ENCODE measurements around the gene TRIP10. TPM values are rescaled to one million over a fixed set of nuclear protein-coding genes. Genes with fewer than 3 reads are reported as not detected.
A peak's percentile ranks its signal among the peaks of the same experiment; 100 is the strongest.

TRIP10 gene
- total and polyA plus RNA-seq, 10 donors: 17.2 to 58.2 (median 34.1) TPM

DNA sequence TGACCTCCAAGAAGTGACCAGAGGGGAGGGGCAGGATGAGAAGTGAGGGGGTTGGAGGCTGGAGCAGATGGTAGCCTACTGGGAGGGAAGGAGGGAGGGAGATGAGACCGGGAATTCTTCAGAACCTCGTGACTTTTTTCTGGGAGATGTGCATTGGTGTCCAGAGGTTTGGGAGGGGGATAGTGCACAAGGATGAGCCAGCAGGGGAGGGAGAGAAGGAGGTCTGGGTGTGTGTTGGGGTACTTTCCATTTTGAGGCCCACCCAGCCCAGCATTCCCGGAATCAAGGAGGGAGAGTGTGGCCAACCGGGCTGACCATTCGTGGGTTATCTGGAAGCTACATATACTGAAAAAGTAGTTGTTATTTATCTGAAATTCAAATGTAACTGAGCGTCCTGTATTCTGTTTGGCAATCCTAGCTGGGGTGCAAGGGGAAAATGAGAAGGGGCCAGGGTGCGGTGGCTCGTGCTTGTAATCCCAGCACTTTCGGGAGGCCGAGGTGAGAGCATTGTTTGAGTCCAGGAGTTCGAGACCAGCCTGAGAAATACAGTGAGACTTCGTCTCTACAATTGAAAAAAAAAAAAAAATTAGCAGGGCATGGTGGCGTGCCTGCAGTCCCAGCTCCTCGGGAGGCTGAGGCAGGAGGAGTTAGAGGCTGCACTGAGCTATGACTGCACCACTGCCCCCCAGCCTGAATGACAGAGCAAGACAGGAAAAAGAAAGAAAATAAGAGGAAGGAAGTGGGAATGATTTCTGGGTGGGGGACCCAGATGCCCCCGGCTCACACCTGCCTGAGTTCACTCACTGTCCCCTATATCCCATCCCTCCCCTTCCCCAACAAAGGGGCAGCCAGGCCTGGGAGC is 14.6 kb upstream of the TRIP10 start:
- no peak overlapping the region for H3K4me3 ChIP-seq
- H3K27ac ChIP-seq: no peak overlapping the region
- H3K9me3 ChIP-seq: no peaks in the 10 kb centered on the region
- H3K36me3 ChIP-seq: peaks cover 0 to 5% (median under 1%) of the 10 kb centered on the region in 6 donors
- WGBS, 5 donors: 76 to 83% (median 80%) methylated on average over 15 of the region's 15 CpGs
- intact Hi-C loops (cut with DNase I; ENCODE audit: low total_unique reads): loop anchor here (10.0 kb wide), 1 partner anchor 80 kb away; no protein-coding TSS in a partner anchor
- H3K27me3 ChIP-seq (replicated peaks in 1 of 7): no peaks in the 10 kb centered on the region
- TF ChIP-seq POLR2A (IDR thresholded peaks at IDR 0.05) (no peak), POLR2AphosphoS5 (IDR thresholded peaks at IDR 0.05) (no peak)
- TF ChIP-seq, protein P1, sequence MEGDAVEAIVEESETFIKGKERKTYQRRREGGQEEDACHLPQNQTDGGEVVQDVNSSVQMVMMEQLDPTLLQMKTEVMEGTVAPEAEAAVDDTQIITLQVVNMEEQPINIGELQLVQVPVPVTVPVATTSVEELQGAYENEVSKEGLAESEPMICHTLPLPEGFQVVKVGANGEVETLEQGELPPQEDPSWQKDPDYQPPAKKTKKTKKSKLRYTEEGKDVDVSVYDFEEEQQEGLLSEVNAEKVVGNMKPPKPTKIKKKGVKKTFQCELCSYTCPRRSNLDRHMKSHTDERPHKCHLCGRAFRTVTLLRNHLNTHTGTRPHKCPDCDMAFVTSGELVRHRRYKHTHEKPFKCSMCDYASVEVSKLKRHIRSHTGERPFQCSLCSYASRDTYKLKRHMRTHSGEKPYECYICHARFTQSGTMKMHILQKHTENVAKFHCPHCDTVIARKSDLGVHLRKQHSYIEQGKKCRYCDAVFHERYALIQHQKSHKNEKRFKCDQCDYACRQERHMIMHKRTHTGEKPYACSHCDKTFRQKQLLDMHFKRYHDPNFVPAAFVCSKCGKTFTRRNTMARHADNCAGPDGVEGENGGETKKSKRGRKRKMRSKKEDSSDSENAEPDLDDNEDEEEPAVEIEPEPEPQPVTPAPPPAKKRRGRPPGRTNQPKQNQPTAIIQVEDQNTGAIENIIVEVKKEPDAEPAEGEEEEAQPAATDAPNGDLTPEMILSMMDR (IDR thresholded peaks at IDR 0.05 in 8 of 11, conservative IDR thresholded peaks at IDR 0.05 in 3 of 11): no peak
- no peak for DNase-seq
- H3K4me1 ChIP-seq: peaks cover 8 to 87% (median 57%) of the 10 kb centered on the region in 6 donors

DNA sequence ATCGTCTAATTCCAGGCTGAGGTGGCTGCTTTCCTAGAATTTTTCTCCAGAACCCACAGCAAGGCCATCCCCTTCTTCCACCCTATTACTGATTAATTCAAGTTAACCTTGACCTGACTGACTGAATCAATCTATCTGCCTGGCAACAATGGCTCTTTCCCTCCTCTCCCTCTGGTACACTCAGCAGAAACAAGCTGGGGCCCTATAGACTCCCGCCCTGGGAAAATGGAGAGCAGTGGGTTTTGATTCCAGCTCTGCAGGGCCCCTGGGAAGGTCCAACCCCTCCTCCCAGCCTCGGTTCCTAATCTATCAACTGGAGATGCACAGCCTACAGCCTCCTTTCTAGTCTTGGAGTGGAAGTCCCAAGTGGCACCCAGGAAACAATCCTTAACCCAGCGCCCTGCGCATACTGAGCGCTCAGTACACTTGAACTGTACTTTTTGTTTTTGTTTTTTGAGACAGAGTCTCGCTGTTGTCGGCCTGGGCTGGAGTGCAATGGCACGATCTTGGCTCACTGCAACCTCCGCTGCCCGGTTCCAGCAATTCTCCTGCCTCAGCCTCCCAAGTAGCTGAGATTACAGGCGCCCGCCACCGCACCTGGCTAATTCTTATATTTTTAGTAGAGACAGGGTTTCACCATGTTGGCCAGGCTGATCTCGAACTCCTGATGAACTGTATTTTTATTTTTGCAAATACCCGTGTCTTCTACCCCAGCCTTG is 13.8 kb upstream of the TRIP10 start:
- TF ChIP-seq, protein P1 (IDR thresholded peaks at IDR 0.05 in 8 of 11, conservative IDR thresholded peaks at IDR 0.05 in 3 of 11): no peak
- TF ChIP-seq POLR2A (IDR thresholded peaks at IDR 0.05) (no peak), POLR2AphosphoS5 (IDR thresholded peaks at IDR 0.05) (no peak)
- intact Hi-C loops (cut with DNase I; ENCODE audit: low total_unique reads): loop anchor here (10.0 kb wide), 1 partner anchor 81 kb away; no protein-coding TSS in a partner anchor
- 89 to 94% (median 91%) methylated on average over 16 of the region's 16 CpGs for WGBS, 5 donors
- no peak for DNase-seq
- Histone ChIP-seq H3K27me3 (replicated peaks in 1 of 7) (no peaks in the 10 kb centered on the region), H3K9me3 (no peaks in the 10 kb centered on the region), H3K27ac (no peak overlapping the region), H3K4me3 (no peak overlapping the region), H3K36me3 (peaks cover 0 to 13% (median 2%) of the 10 kb centered on the region in 6 donors), H3K4me1 (peaks cover 8 to 80% (median 55%) of the 10 kb centered on the region in 6 donors)

DNA sequence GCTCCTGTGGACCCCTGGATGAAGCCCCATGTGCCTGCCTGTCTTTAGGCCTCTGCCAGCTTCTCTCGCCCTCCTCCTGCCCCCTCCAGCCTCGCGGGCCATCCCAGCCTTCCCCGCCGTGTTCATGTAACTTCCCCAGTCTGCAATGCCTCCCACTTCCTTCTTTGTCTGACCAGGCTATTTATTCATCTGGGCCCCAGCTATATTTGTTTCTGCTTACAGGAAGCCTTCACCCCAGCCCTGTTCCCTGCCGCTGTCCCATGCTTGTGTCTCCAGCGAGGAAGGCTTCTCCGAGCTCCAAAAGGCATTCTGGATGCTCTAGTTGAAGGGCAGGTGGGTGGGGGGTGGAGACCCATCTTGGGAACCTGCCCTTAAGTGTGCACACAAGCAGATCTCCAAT is 11.1 kb upstream of the TRIP10 start:
- WGBS, 5 donors: 12 to 16% (median 12%) methylated on average over 8 of the region's 8 CpGs
- no peaks in the 10 kb centered on the region for H3K27me3 ChIP-seq (replicated peaks in 1 of 7)
- peak; percentile 88 for DNase-seq
- TF ChIP-seq POLR2A (IDR thresholded peaks at IDR 0.05): no peak
- TF ChIP-seq POLR2AphosphoS5 (IDR thresholded peaks at IDR 0.05): peak; percentile 44 to 60 (median 51)
- TF ChIP-seq, protein P1 (IDR thresholded peaks at IDR 0.05 in 8 of 11, conservative IDR thresholded peaks at IDR 0.05 in 3 of 11): no peak
- no peaks in the 10 kb centered on the region for H3K9me3 ChIP-seq
- H3K4me3 ChIP-seq: peak overlapping the region in 1 of 8 donors; percentile 7
- H3K36me3 ChIP-seq: peaks cover 0 to 40% (median 24%) of the 10 kb centered on the region in 6 donors
- intact Hi-C loops (cut with DNase I; ENCODE audit: low total_unique reads): loop anchor here (10.0 kb wide), 1 partner anchor 84 kb away; no protein-coding TSS in a partner anchor
- H3K27ac ChIP-seq: peak overlapping the region in 7 of 8 donors; percentile 7 to 84 (median 63)
- peaks cover 4 to 54% (median 32%) of the 10 kb centered on the region in 6 donors for H3K4me1 ChIP-seq

All from spleen (tissue), 11 donors.